Mesenchymal stem cell (in vitro differentiated cells and primary cell): ENCODE results near the gene SUPT20HL1.
"Not testable (repeated sequence)": the region's sequence is repeated elsewhere in the genome, so short reads cannot be mapped to it uniquely, and the experiment has no call there.

Experiments
- DNase-seq: peaks from one replicate; pipeline ENCODE4 v3.0.0-alpha.2; 2013
- H2AFZ ChIP-seq: one replicate; pipeline ENCODE4 v1.6.1; 2013; ENCODE audit warnings: low read depth, mild to moderate bottlenecking, control low read depth, inconsistent platforms, low read length, moderate library complexity
- H2AK5ac ChIP-seq: 2 replicates; pipeline ENCODE4 v1.6.1; 2013; ENCODE audit warnings: low read length, moderate library complexity, mild to moderate bottlenecking, inconsistent platforms; ENCODE audit not compliant: severe bottlenecking
- H2BK120ac ChIP-seq: one replicate; pipeline ENCODE4 v1.6.1; 2013; ENCODE audit warnings: low read depth, mild to moderate bottlenecking, inconsistent platforms, low read length, moderate library complexity
- H2BK12ac ChIP-seq, 2 experiments: one replicate each; pipeline ENCODE4 v1.6.1; 2013; ENCODE audit warnings: inconsistent platforms in 2 of 2, low read length in 2 of 2, mild to moderate bottlenecking in 2 of 2, moderate library complexity in 2 of 2, control low read depth in 1 of 2
- H2BK15ac ChIP-seq: one replicate; pipeline ENCODE4 v1.6.1; 2013; ENCODE audit warnings: mild to moderate bottlenecking, low read depth, inconsistent platforms; ENCODE audit not compliant: poor library complexity, severe bottlenecking
- H2BK5ac ChIP-seq: 2 replicates; pipeline ENCODE4 v1.6.1; 2013; ENCODE audit warnings: low read depth, mild to moderate bottlenecking, low read length, control low read depth, inconsistent platforms; ENCODE audit not compliant: poor library complexity, severe bottlenecking
- H3K14ac ChIP-seq, 2 experiments: one replicate each; pipeline ENCODE4 v1.6.1; 2013; ENCODE audit warnings: inconsistent platforms in 2 of 2, low read length in 2 of 2, control low read depth in 1 of 2, mild to moderate bottlenecking in 1 of 2, moderate library complexity in 1 of 2
- H3K18ac ChIP-seq, 2 experiments: one replicate each; pipeline ENCODE4 v1.6.1; 2013; ENCODE audit warnings: inconsistent platforms in 2 of 2, low read length in 2 of 2, control low read depth in 1 of 2, low read depth in 1 of 2, mild to moderate bottlenecking in 1 of 2
- H3K23ac ChIP-seq, 2 experiments: one replicate each; pipeline ENCODE4 v1.6.1; 2013; ENCODE audit warnings: inconsistent platforms in 2 of 2, low read length in 2 of 2, mild to moderate bottlenecking in 2 of 2, moderate library complexity in 2 of 2, control low read depth in 1 of 2
- H3K27ac ChIP-seq: 2 replicates; pipeline ENCODE4 v1.5.1; 2013; ENCODE audit warnings: mild to moderate bottlenecking, moderate library complexity, low read length, control low read depth, inconsistent platforms; ENCODE audit not compliant: poor library complexity, severe bottlenecking
- H3K27me3 ChIP-seq, 2 experiments: 2 replicates each; pipeline versions ENCODE4 v1.6.1 to v1.7.0; 2013; ENCODE audit warnings: low read length in 2 of 2, mild to moderate bottlenecking in 2 of 2, moderate library complexity in 2 of 2, control low read depth in 1 of 2, inconsistent platforms in 1 of 2; ENCODE audit not compliant: control insufficient read depth in 1 of 2, insufficient read depth in 1 of 2
- H3K36me3 ChIP-seq, 2 experiments: 2 replicates each; pipeline versions ENCODE4 v1.6.1 to v1.7.0; 2013; ENCODE audit warnings: low read length in 2 of 2, control low read depth in 1 of 2, inconsistent platforms in 1 of 2, low read depth in 1 of 2, mild to moderate bottlenecking in 1 of 2; ENCODE audit not compliant: insufficient read depth in 2 of 2, control insufficient read depth in 1 of 2
- H3K4ac ChIP-seq, 2 experiments: one replicate each; pipeline ENCODE4 v1.6.1; 2013; ENCODE audit warnings: inconsistent platforms in 2 of 2, low read length in 2 of 2, mild to moderate bottlenecking in 2 of 2, moderate library complexity in 2 of 2, control low read depth in 1 of 2, low read depth in 1 of 2
- H3K4me1 ChIP-seq: 2 replicates; pipeline ENCODE4 v1.6.1; 2013; ENCODE audit warnings: low read depth, low read length, control low read depth; ENCODE audit not compliant: control insufficient read depth, insufficient read depth
- H3K4me2 ChIP-seq: 2 replicates; pipeline ENCODE4 v1.6.1; 2013; ENCODE audit warnings: low read length, mild to moderate bottlenecking, inconsistent platforms; ENCODE audit not compliant: poor library complexity, severe bottlenecking
- H3K4me3 ChIP-seq, 2 experiments: 2 replicates each; pipeline versions ENCODE4 v1.5.1 to v1.7.0; 2013; ENCODE audit warnings: low read length in 2 of 2, mild to moderate bottlenecking in 2 of 2, control low read depth in 1 of 2, low read depth in 1 of 2; ENCODE audit not compliant: insufficient read depth in 1 of 2
- H3K79me1 ChIP-seq: replicated peaks from 2 replicates; pipeline ENCODE4 v1.6.1; 2013; ENCODE audit warnings: mild to moderate bottlenecking, control low read depth, low read length, inconsistent platforms; ENCODE audit not compliant: poor library complexity, severe bottlenecking
- H3K9ac ChIP-seq: 2 replicates; pipeline ENCODE4 v1.7.0; 2013; ENCODE audit warnings: mild to moderate bottlenecking, low read length, moderate library complexity
- H3K9me3 ChIP-seq: 2 replicates; pipeline ENCODE4 v1.7.0; 2013; ENCODE audit warnings: mild to moderate bottlenecking, low read length; ENCODE audit not compliant: control insufficient read depth
- H4K8ac ChIP-seq: one replicate; pipeline ENCODE4 v1.6.1; 2013; ENCODE audit warnings: inconsistent platforms, mild to moderate bottlenecking, low read length, moderate library complexity
- H4K91ac ChIP-seq: one replicate; pipeline ENCODE4 v1.6.1; 2013; ENCODE audit warnings: mild to moderate bottlenecking, low read length, inconsistent platforms
- WGBS: methylation state at CpG from one replicate; pipeline ENCODE4 v1.1.7; 2013; ENCODE audit warnings: mixed read lengths; 5-methylcytosine and 5-hydroxymethylcytosine counted together

Gene SUPT20HL1

DNA sequence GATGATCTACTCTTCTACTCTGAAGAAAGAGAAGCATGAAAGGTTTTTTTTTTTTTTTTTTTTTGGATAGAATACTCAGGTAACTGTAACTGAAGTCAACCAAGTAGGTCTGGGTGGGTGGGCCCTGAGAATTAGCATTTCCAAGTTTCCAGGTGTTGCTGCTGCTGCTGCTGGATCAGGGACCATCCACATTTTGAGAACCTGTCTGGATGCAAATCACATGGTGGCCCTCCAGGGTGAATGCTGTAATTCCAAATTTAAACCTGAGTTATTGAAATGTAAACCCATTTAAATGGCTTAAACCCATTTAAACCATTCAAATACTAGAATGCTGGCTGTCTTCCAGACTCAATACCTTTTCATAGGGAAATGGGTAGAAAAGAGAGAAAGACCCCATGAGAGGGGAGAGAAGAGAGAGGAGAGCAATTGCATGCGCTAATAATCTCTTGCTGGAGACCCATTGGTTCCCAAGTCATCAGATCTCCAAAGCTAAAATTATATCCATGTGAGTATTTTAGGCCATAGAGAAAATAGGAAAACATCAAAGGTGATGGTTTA lies 17.6 kb downstream of the SUPT20HL1 start:
- Histone ChIP-seq H3K4me2 (no peak overlapping the region), H3K79me1 (no peaks in the 10 kb centered on the region), H3K27ac (no peak overlapping the region), H2BK120ac (no peak overlapping the region), H3K4ac (no peak overlapping the region), H3K9me3 (no peaks in the 10 kb centered on the region), H2BK12ac (no peak overlapping the region), H2AK5ac (no peak overlapping the region), H3K4me3 (no peak overlapping the region), H3K4me1 (no peaks in the 10 kb centered on the region), H3K27me3 (peaks cover 0 to 14% of the 10 kb centered on the region in 2 experiments), H3K23ac (no peak overlapping the region), H2AFZ (no peak overlapping the region), H3K9ac (no peak overlapping the region), H2BK5ac (no peak overlapping the region), H4K91ac (no peak overlapping the region), H3K14ac (no peak overlapping the region), H4K8ac (no peak overlapping the region), H3K18ac (no peak overlapping the region), H2BK15ac (no peak overlapping the region), H3K36me3 (no peaks in the 10 kb centered on the region)
- WGBS = 29% methylated on average over 1 of the region's 1 CpG
- DNase-seq = no peak

DNA sequence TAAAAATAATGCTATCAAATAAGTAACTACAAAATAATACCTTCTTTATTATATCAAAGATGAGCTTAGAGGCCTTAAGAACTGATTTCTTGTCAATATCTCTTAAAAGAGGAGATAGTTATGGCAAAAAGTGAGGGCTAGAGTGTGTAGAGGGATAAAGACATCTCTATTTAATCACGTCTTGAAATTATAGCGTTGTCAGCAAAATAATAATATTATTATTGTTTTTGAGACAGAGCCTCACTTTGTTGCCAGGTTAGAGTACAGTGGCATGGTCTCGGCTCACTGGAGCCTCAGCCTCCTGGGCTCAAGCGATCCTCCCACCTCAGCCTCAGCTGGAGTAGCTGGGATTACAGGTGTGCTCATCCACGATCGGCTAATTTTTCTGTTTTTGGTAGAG lies 18.3 kb downstream of the SUPT20HL1 start:
- Histone ChIP-seq H3K36me3 (no peaks in the 10 kb centered on the region), H3K4me1 (no peaks in the 10 kb centered on the region), H2BK15ac (no peak overlapping the region), H3K4me3 (no peak overlapping the region), H3K4me2 (no peak overlapping the region), H3K9ac (no peak overlapping the region), H3K18ac (no peak overlapping the region), H2AK5ac (no peak overlapping the region), H2AFZ (no peak overlapping the region), H3K4ac (no peak overlapping the region), H4K8ac (no peak overlapping the region), H2BK120ac (no peak overlapping the region), H2BK12ac (no peak overlapping the region), H2BK5ac (no peak overlapping the region), H3K14ac (no peak overlapping the region), H3K9me3 (no peaks in the 10 kb centered on the region), H4K91ac (no peak overlapping the region), H3K23ac (no peak overlapping the region), H3K27me3 (peaks cover 0 to 14% of the 10 kb centered on the region in 2 experiments), H3K27ac (no peak overlapping the region), H3K79me1 (no peaks in the 10 kb centered on the region)
- no peak for DNase-seq
- 96% methylated on average over 4 of the region's 6 CpGs for WGBS

DNA sequence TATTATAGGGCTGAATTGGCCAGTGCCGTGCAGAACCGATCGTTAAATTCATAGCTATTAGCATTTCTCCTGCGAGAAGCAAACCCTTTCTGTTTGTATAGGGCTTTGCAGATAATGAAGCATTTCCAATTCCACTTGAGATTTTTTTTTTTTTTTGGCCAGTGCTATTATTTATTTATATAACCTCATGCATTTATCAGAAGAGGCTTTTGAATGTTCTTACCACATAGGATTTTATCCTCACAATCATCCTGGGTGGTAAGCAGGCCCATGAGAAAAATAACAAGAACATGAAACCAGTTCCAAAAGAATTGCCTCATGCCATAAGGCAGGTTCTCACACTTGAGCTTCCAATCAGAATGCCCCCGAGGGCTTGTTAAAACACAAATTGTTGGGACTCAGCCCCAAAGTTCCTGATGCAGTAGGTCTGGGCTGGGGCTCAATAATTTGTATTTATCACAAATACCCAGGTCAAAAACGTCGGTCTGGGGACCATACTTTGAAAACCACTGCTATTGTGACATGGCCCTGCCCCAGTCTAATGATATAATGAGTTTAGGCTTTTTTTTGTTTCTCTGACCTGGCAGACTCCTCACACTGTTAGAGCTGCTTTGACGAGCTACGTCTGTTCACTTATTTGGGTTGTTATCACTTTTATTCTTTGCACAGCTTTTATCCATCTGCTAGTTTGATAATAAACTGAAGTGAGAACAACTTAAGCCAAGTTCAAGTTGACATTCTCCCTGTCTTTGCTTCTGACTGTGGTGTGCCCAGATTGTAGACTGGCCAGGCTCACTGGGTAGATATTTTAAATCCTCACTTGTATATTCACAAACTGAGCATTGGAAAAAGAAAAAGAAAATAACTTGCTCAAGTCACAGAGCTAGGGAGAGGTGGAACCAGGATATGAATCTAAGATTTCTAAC lies 20.1 kb downstream of the SUPT20HL1 start:
- H3K9me3 ChIP-seq = no peaks in the 10 kb centered on the region
- H2BK5ac ChIP-seq = no peak overlapping the region
- no peak overlapping the region for H2BK120ac ChIP-seq
- peaks cover 0 to 9% of the 10 kb centered on the region in 2 experiments for H3K27me3 ChIP-seq
- no peak overlapping the region for H3K4me2 ChIP-seq
- H2AK5ac ChIP-seq = no peak overlapping the region
- H2BK12ac ChIP-seq = no peak overlapping the region
- no peak overlapping the region for H3K4me3 ChIP-seq
- H3K23ac ChIP-seq = no peak overlapping the region
- H3K27ac ChIP-seq = no peak overlapping the region
- H3K36me3 ChIP-seq = no peaks in the 10 kb centered on the region
- H3K79me1 ChIP-seq = no peaks in the 10 kb centered on the region
- no peak for DNase-seq
- H3K14ac ChIP-seq = no peak overlapping the region
- no peak overlapping the region for H3K4ac ChIP-seq
- H4K91ac ChIP-seq = no peak overlapping the region
- WGBS = 73% methylated on average over 2 of the region's 9 CpGs
- no peak overlapping the region for H4K8ac ChIP-seq
- no peak overlapping the region for H3K18ac ChIP-seq
- no peak overlapping the region for H2AFZ ChIP-seq
- no peak overlapping the region for H2BK15ac ChIP-seq
- H3K4me1 ChIP-seq = no peaks in the 10 kb centered on the region
- H3K9ac ChIP-seq = no peak overlapping the region

DNA sequence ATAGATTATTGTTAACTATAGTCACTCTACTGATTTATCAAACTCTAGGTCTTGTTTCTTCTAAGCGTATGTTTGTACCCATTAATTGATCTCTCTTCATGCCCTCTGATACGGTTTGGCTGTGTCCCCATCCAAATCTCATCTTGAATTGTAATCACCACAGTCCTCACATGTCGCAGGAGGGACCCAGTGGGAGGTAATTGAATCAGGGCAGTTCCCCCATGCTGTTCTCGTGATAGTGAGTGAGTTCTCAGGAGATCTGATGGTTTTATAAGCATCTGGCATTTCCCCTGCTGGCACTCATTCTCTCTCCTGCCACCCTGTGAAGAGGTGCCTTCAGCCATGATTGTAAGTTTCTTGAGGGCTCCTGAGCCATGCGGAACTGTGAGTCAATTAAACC lies 21.9 kb downstream of the SUPT20HL1 start:
- not testable (repeated sequence) for H4K91ac ChIP-seq, H3K23ac ChIP-seq, H3K18ac ChIP-seq, H4K8ac ChIP-seq, H2BK120ac ChIP-seq, H3K9ac ChIP-seq, H3K9me3 ChIP-seq, H2BK5ac ChIP-seq, H3K4me2 ChIP-seq, H2AK5ac ChIP-seq, DNase-seq, H3K79me1 ChIP-seq, H3K4ac ChIP-seq, H3K36me3 ChIP-seq, H3K27ac ChIP-seq, H3K14ac ChIP-seq, H3K4me3 ChIP-seq, H3K4me1 ChIP-seq, H2BK15ac ChIP-seq, H2AFZ ChIP-seq, H2BK12ac ChIP-seq
- peaks cover 5 to 24% of the 10 kb centered on the region in 2 experiments for H3K27me3 ChIP-seq
- WGBS = 42% methylated on average over 5 of the region's 5 CpGs
